ENCODE data around the gene SNAI3.

DNA sequence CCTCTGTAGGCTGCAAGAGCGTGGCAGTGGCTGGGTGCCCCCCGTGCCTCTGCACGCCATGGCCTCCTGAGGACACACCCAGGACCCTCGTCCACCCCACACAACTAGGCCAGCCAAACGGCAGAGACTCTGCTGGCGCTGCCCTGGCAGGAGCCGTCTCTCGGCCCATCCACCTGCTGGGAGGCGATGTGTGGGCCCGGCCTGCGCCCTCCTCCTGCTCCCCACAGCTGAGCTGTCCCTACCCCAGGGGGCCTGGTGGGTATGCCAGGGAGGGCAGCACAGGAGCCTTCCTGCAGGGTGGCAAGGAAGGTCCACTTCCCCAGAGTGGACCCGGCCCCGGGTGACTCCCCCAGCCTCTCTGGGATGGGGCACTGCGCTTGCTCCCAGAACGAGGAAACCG is 12.9 kb upstream of the SNAI3 start:
- no peak for TF ChIP-seq POLR2AphosphoS5 (IDR thresholded peaks at IDR 0.05; ENCODE audit: low read depth, low read length)
- TF ChIP-seq SIN3A (IDR thresholded peaks at IDR 0.05; ENCODE audit: borderline replicate concordance, insufficient read depth, low read length), result no peak
- no peak for TF ChIP-seq TAF1 (IDR thresholded peaks at IDR 0.05; ENCODE audit: borderline replicate concordance, insufficient read depth, low read length)

Data from PFSK-1 (cell line).